HG02759 (cell line): ENCODE results near the gene NR2F1-AS1.
"Not testable (repeated sequence)": the region's sequence is repeated elsewhere in the genome, so short reads cannot be mapped to it uniquely, and the experiment has no call there.

Source experiments
- ATAC-seq: cut with Tn5 transposase; IDR thresholded peaks from one replicate; pipeline ENCODE4 v1.9.1; 2021; ENCODE audit warnings: mild to moderate bottlenecking, moderate library complexity; ENCODE audit not compliant: unreplicated experiment

NR2F1-AS1 gene

GRCh38 chr5:93401634-93402213 is 179.3 kb downstream of the NR2F1-AS1 start:
- ATAC-seq, result no peak

- no peak for ATAC-seq
Measured at GRCh38 chr5:93399675-93400074, 181.3 kb downstream of the NR2F1-AS1 start.

GRCh38 chr5:93395971-93396379 is 185.0 kb downstream of the NR2F1-AS1 start:
- ATAC-seq, result no peak

- no peak for ATAC-seq
Measured at GRCh38 chr5:93395010-93395409, 186.0 kb downstream of the NR2F1-AS1 start.

GRCh38 chr5:93394301-93394700 is 186.7 kb downstream of the NR2F1-AS1 start:
- ATAC-seq, result no peak

- ATAC-seq, result not testable (repeated sequence)
Measured at GRCh38 chr5:93391169-93391568, 189.8 kb downstream of the NR2F1-AS1 start.

- no peak for ATAC-seq
Measured at GRCh38 chr5:93385655-93386054, 195.4 kb downstream of the NR2F1-AS1 start.

GRCh38 chr5:93384995-93385394 is 196.0 kb downstream of the NR2F1-AS1 start:
- ATAC-seq, result no peak

GRCh38 chr5:93384026-93384425 is 197.0 kb downstream of the NR2F1-AS1 start:
- ATAC-seq, result no peak

- no peak for ATAC-seq
Measured at GRCh38 chr5:93382188-93382825, 198.7 kb downstream of the NR2F1-AS1 start.

- ATAC-seq, result no peak
Measured at GRCh38 chr5:93381057-93381456, 200.0 kb downstream of the NR2F1-AS1 start.

GRCh38 chr5:93378073-93378472 is 202.9 kb downstream of the NR2F1-AS1 start:
- no peak for ATAC-seq

GRCh38 chr5:93371893-93372292 is 209.1 kb downstream of the NR2F1-AS1 start:
- ATAC-seq, result no peak

- no peak for ATAC-seq
Measured at GRCh38 chr5:93364378-93364777, 216.6 kb downstream of the NR2F1-AS1 start.

- no peak for ATAC-seq
Measured at GRCh38 chr5:93360436-93361088, 220.5 kb downstream of the NR2F1-AS1 start.

- ATAC-seq, result no peak
Measured at GRCh38 chr5:93359960-93360305, 221.1 kb downstream of the NR2F1-AS1 start.
